ENCODE results near the gene NUBP2. TPM values are rescaled to one million over a fixed set of nuclear protein-coding genes. Genes with fewer than 3 reads are reported as not detected.

Gene NUBP2
- total and polyA plus RNA-seq, 2 donors (not counting 1 experiment from before 2014, with no cell fraction given): 13.5 to 43.6 TPM

DNA sequence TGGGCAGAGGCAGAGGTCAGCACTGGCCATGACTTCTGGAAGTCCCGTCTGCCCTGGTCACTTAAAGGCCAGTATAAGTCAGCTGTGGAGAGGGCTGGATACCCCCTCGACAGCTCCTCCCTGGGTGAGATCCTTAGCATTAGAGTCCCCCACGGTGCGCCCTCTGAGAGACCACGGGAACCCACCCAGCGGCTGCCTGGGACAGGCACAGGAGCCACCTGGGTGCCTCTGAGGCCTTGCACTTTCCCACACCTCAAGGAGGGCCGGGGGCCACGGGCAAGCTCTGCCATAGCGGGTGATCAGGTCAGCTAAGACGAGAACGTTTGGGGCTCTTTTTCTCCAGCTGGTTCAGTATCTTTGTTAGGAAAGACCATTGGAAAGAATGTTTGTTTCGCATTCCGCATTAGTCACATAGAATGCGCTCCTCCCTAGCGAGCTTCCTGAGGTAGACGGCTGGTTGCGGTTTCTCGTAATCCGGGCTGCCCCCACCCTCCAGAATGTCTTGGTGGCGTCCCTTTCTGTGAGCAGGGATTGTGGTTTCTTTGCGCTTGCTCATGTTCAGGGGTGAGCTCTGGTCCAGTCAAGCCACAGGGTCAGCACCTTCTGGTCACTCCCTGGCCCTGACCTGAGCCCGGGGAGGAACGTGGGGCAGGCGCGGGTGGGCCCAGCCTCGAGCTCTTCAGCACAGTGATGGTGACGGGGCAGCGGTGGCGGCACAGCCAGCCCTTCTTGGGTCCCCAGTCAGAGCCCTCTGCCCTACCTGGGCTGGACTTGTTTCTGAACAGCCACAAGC, 36.7 kb upstream of the NUBP2 start:
- H3K79me2 ChIP-seq (ENCODE audit: control insufficient read depth, insufficient read depth, low read length): no peaks in the 10 kb centered on the region
- H3K4me2 ChIP-seq (ENCODE audit: extremely low read depth, insufficient read depth, low read length): no peak overlapping the region
- H3K27me3 ChIP-seq (ENCODE audit: control insufficient read depth, insufficient read depth, low read length): no peaks in the 10 kb centered on the region
- no peak overlapping the region for H3K27ac ChIP-seq (ENCODE audit: insufficient read depth, low read length)
- TF ChIP-seq EZH2 (IDR thresholded peaks at IDR 0.05; ENCODE audit: low read length, missing control alignments): no peak
- TF ChIP-seq, protein P1, sequence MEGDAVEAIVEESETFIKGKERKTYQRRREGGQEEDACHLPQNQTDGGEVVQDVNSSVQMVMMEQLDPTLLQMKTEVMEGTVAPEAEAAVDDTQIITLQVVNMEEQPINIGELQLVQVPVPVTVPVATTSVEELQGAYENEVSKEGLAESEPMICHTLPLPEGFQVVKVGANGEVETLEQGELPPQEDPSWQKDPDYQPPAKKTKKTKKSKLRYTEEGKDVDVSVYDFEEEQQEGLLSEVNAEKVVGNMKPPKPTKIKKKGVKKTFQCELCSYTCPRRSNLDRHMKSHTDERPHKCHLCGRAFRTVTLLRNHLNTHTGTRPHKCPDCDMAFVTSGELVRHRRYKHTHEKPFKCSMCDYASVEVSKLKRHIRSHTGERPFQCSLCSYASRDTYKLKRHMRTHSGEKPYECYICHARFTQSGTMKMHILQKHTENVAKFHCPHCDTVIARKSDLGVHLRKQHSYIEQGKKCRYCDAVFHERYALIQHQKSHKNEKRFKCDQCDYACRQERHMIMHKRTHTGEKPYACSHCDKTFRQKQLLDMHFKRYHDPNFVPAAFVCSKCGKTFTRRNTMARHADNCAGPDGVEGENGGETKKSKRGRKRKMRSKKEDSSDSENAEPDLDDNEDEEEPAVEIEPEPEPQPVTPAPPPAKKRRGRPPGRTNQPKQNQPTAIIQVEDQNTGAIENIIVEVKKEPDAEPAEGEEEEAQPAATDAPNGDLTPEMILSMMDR (conservative IDR thresholded peaks at IDR 0.05 in 1 of 2, IDR thresholded peaks at IDR 0.05 in 1 of 2; ENCODE audit: low read depth in 1 of 2, low read length in 2 of 2): no peak
- H2AFZ ChIP-seq (ENCODE audit: low read length): no peak overlapping the region
- no peaks in the 10 kb centered on the region for H3K9me3 ChIP-seq (ENCODE audit: control insufficient read depth, insufficient read depth, low read depth, low read length)
- H3K9ac ChIP-seq (ENCODE audit: insufficient read depth, low read length): no peak overlapping the region
- H3K4me3 ChIP-seq (replicated peaks in 1 of 4; ENCODE audit: control extremely low read depth in 1 of 4, insufficient read depth in 1 of 4, low read depth in 3 of 4, low read length in 4 of 4): no peak overlapping the region
- H4K20me1 ChIP-seq (ENCODE audit: control insufficient read depth, extremely low read depth, insufficient read depth, low read length): no peaks in the 10 kb centered on the region
- DNase-seq (ENCODE audit: low read depth in 2 of 2): peak; percentile 50 to 98
- no peaks in the 10 kb centered on the region for H3K4me1 ChIP-seq (ENCODE audit: control insufficient read depth, extremely low read depth, insufficient read depth, low read length)
- H3K36me3 ChIP-seq (ENCODE audit: control insufficient read depth, insufficient read depth, low read length): peaks cover 21% of the 10 kb centered on the region

DNA sequence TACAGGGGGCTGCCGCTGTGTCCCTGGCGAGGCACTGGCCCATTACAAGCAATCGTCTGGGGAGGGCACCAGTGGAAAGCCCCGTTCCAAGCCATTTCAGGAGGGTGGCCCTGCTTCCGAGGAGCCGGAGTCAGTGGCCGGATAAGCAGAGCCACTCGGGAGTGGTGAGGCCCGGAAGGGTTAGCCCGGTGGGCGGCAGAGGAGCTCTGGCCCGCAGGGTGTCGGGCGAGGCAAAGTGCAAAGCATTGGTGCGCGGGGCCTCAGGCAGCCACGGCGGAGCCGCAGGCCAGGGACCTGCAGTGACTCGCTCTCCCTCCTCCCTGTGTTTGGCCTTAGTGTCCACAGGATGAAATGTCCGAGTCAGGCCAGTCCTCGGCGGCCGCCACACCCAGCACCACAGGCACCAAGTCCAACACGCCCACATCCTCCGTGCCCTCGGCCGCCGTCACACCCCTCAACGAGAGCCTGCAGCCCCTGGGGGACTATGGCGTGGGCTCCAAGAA, 36.0 kb upstream of the NUBP2 start:
- H2AFZ ChIP-seq (ENCODE audit: low read length): no peak overlapping the region
- no peak overlapping the region for H3K27ac ChIP-seq (ENCODE audit: insufficient read depth, low read length)
- H3K36me3 ChIP-seq (ENCODE audit: control insufficient read depth, insufficient read depth, low read length): peaks cover 22% of the 10 kb centered on the region
- H3K27me3 ChIP-seq (ENCODE audit: control insufficient read depth, insufficient read depth, low read length): no peaks in the 10 kb centered on the region
- no peaks in the 10 kb centered on the region for H3K9me3 ChIP-seq (ENCODE audit: control insufficient read depth, insufficient read depth, low read depth, low read length)
- DNase-seq (ENCODE audit: low read depth in 2 of 2): peak in 1 of 2 donors; percentile 81
- H3K9ac ChIP-seq (ENCODE audit: insufficient read depth, low read length): no peak overlapping the region
- H3K79me2 ChIP-seq (ENCODE audit: control insufficient read depth, insufficient read depth, low read length): no peaks in the 10 kb centered on the region
- no peak overlapping the region for H3K4me3 ChIP-seq (replicated peaks in 1 of 4; ENCODE audit: control extremely low read depth in 1 of 4, insufficient read depth in 1 of 4, low read depth in 3 of 4, low read length in 4 of 4)
- no peak overlapping the region for H3K4me2 ChIP-seq (ENCODE audit: extremely low read depth, insufficient read depth, low read length)
- H3K4me1 ChIP-seq (ENCODE audit: control insufficient read depth, extremely low read depth, insufficient read depth, low read length): no peaks in the 10 kb centered on the region
- H4K20me1 ChIP-seq (ENCODE audit: control insufficient read depth, extremely low read depth, insufficient read depth, low read length): no peaks in the 10 kb centered on the region
- no peak for TF ChIP-seq EZH2 (IDR thresholded peaks at IDR 0.05; ENCODE audit: low read length, missing control alignments)
- TF ChIP-seq, protein P1 (conservative IDR thresholded peaks at IDR 0.05 in 1 of 2, IDR thresholded peaks at IDR 0.05 in 1 of 2; ENCODE audit: low read depth in 1 of 2, low read length in 2 of 2): no peak

DNA sequence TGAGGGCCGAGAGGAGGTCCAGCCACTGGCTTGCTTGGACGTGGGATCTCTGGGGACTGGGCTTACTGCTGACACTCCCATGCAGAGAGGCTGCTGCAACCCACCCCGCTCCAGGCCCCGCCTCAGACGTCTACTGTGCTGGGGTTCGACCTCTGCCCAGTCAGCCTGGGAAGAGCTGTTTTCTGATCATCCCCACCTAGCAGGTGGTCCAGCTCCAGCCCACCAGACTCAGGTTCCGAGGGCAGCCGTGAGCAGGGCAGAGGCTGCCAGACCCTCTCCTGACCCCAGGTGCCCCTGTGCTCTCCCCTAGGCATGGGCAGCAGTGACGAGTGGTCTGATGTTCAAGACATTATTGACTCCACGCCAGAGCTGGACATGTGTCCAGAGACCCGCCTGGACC, 34.8 kb upstream of the NUBP2 start:
- Histone ChIP-seq H2AFZ (ENCODE audit: low read length) (no peak overlapping the region), H3K9me3 (ENCODE audit: control insufficient read depth, insufficient read depth, low read depth, low read length) (no peaks in the 10 kb centered on the region), H3K27me3 (ENCODE audit: control insufficient read depth, insufficient read depth, low read length) (no peaks in the 10 kb centered on the region), H3K4me3 (replicated peaks in 1 of 4; ENCODE audit: control extremely low read depth in 1 of 4, insufficient read depth in 1 of 4, low read depth in 3 of 4, low read length in 4 of 4) (no peak overlapping the region), H3K79me2 (ENCODE audit: control insufficient read depth, insufficient read depth, low read length) (no peaks in the 10 kb centered on the region), H3K36me3 (ENCODE audit: control insufficient read depth, insufficient read depth, low read length) (peaks cover 28% of the 10 kb centered on the region), H3K9ac (ENCODE audit: insufficient read depth, low read length) (no peak overlapping the region), H3K4me2 (ENCODE audit: extremely low read depth, insufficient read depth, low read length) (no peak overlapping the region), H4K20me1 (ENCODE audit: control insufficient read depth, extremely low read depth, insufficient read depth, low read length) (no peaks in the 10 kb centered on the region), H3K4me1 (ENCODE audit: control insufficient read depth, extremely low read depth, insufficient read depth, low read length) (no peaks in the 10 kb centered on the region), H3K27ac (ENCODE audit: insufficient read depth, low read length) (no peak overlapping the region)
- no peak for DNase-seq (ENCODE audit: low read depth in 2 of 2)
- no peak for TF ChIP-seq EZH2 (IDR thresholded peaks at IDR 0.05; ENCODE audit: low read length, missing control alignments)
- TF ChIP-seq, protein P1 (conservative IDR thresholded peaks at IDR 0.05 in 1 of 2, IDR thresholded peaks at IDR 0.05 in 1 of 2; ENCODE audit: low read depth in 1 of 2, low read length in 2 of 2): no peak

Measured in fibroblast of lung (primary cell).